GM12873 (cell line): ENCODE results near the gene ISCU.

Source experiments
- CTCF ChIP-seq: IDR thresholded peaks from 2 replicates; pipeline ENCODE4 v1.5.1; 2012; ENCODE audit warnings: low read depth, mild to moderate bottlenecking, moderate library complexity, low read length, control low read depth; ENCODE audit not compliant: insufficient read depth; ENCODE audit errors: missing control alignments

The ISCU gene

GRCh38 chr12:108595711-108596647 is 33.6 kb downstream of the ISCU start:
- TF ChIP-seq CTCF: no peak

GRCh38 chr12:108596854-108597558 is 34.6 kb downstream of the ISCU start:
- TF ChIP-seq CTCF: no peak

GRCh38 chr12:108597559-108598471 is 35.4 kb downstream of the ISCU start, which contains the start of gene TMEM119:
Gene TMEM119, minus strand, starts transcription at chr12:108598084. Its CDS starts 5,701 bp downstream, at chr12:108592383.
- TF ChIP-seq CTCF: no peak

GRCh38 chr12:108598553-108599250 is 36.3 kb downstream of the ISCU start:
- TF ChIP-seq CTCF: no peak

GRCh38 chr12:108599541-108599940 is 37.1 kb downstream of the ISCU start:
- TF ChIP-seq CTCF: no peak

- TF ChIP-seq CTCF: no peak
These were observed 37.7 kb downstream of the ISCU start for GRCh38 chr12:108599948-108600701.
